Stimulated activated naive CD4-positive, alpha-beta T cell treated with Interleukin-2 at 50 U/mL for 16 hours (primary cell): ENCODE results near the gene CACFD1.

ENCODE experiments used
- DNase-seq: peaks from one replicate; lab custom pipeline; 2025; lab: John Stamatoyannopoulos, UW

Gene CACFD1

GRCh38 chr9:133484671-133485437, 25.1 kb downstream of the CACFD1 start:
- no peak for DNase-seq

GRCh38 chr9:133485531-133486260, 25.9 kb downstream of the CACFD1 start:
- no peak for DNase-seq

GRCh38 chr9:133487331-133487725, 27.6 kb downstream of the CACFD1 start:
- no peak for DNase-seq

- no peak for DNase-seq
Observed at GRCh38 chr9:133488686-133489252, 29.0 kb downstream of the CACFD1 start.

GRCh38 chr9:133489253-133490190, 29.7 kb downstream of the CACFD1 start:
- DNase-seq: no peak

GRCh38 chr9:133490201-133490681, 30.5 kb downstream of the CACFD1 start:
- DNase-seq: no peak

DNA sequence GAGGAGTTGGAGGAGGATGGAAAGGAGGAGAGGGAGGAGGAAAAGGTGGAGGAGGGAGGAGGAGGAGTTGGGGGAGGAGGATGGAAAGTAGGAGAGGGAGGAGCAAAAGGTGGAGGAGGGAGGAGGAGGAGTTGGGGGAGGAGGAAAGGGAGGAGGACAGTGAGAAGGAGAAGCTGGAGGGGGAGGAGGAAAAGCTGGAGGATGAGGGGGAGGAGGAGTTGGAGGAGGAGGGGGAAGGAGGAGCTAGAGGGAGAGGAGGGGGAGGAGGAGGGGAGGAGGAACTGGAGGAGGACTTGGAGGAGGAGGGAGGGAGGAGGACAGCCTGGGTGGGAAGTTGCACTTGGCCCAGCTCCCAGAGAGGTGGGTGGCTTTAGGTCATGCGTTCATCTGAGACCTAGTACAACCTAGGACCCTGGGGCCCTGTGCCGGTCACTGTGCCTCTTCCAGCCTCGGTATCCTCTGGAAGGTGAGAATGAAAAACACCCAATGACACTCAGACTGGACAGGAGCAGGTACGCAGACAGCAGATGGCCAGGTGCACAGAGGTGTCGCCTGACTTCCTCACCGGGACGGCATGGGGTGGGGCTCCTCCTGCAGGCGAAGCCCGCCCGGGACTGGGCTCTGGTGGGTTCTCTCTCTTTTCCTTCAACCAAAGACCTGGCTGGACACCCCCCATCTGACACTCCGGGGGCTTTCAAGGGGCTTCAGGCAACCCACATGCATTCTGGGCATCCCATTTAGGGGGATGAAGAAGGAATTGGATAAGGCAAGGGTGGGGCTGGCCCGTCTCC, 31.3 kb downstream of the CACFD1 start:
- DNase-seq: no peak

DNA sequence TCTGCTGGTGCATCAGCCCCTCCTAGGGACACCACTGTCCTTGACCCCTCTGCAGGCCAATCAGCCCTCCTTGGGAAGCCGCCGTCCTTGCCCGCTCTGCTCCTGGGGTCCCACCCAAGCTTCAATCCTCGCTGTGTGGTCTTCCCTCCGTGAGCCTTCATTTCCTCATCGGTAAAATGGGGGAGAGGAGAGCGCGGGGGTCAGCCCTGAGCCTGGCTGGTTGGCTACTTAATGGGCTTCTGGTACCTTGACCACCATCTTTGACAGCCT, 31.8 kb downstream of the CACFD1 start:
- DNase-seq: no peak

DNA sequence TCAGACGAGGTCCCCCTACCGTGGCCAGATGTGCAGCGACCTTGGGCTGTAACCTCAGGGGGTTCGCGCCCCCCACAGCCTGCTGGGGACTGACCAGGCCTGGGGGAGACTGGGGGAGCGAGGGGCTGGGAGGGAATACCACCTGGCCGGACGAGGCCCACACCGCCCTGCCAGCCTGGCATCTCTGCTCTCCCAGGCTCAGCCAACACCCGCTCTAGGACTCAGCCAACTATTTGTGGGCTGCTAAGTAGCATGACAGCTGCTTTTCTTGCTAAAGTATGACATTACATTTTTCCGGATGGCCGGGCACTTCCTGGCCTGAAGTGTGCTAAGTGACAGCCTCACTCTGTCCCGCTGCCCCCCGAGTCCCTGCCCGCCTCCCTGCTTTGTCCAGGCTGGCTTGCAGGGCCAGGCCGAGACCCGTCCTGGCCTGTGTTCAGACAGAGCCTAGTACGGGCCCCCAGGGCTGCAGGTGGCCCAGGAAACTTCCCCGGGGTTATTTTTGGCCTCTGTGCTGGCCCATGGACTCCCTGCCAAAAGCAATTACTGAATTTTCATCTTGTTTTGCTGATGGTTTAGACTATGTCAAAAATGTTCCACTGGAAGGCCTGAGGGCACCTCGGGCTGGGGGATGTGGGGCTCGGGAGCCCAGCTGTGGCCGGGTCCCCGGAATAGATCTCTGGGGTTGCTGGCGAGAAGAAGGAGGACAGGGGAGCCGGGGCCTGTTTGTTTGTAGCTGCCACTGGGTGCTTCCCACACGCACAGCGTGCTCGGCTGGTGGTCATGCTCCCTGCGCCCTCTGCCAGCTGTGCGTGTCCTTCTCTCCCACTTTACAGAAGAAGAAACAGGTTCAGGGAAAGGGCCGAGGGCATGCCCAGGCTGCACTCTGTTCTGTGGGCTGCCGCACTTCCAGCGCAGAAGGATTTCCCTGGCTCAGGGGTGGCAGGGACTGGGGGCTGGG, 32.6 kb downstream of the CACFD1 start:
- DNase-seq: no peak

DNA sequence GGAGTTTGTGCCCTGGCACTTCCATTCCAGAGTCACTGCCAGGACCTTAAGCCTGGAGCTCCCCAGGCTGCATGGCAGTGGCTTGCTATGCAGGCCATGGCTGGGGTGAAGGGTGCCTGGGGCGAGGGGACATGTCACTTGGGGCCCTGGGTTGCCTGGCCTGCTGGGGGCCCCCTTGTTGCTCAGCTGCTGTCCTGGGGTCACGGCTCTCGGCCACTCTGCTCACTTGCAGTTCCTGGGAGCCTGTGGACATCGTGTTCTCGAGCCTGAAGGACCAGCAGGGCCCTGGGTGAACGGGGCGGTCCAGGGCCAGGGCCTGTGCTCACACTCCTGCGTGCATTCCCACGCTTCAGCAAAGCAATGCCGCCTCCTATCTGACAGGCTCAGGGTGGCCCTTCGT, 33.6 kb downstream of the CACFD1 start:
- no peak for DNase-seq

GRCh38 chr9:133493845-133494540, 34.2 kb downstream of the CACFD1 start:
- DNase-seq: no peak

GRCh38 chr9:133494636-133495326, 35.0 kb downstream of the CACFD1 start:
- DNase-seq: no peak

GRCh38 chr9:133495327-133496293, 35.8 kb downstream of the CACFD1 start:
- DNase-seq: no peak

- DNase-seq: no peak
Observed at GRCh38 chr9:133496861-133497842, 37.4 kb downstream of the CACFD1 start.

GRCh38 chr9:133499132-133499891, 39.5 kb downstream of the CACFD1 start:
- DNase-seq: no peak

- DNase-seq: no peak
Observed at GRCh38 chr9:133499892-133500270, 40.1 kb downstream of the CACFD1 start.
